T-helper 9 cell (primary cell): Measurements from ENCODE around the gene HLA-E.
A peak's percentile ranks its signal among the peaks of the same experiment; 100 is the strongest.
"Not testable (repeated sequence)": the region's sequence is repeated elsewhere in the genome, so short reads cannot be mapped to it uniquely, and the experiment has no call there.

Experiments used
- DNase-seq: peaks from one replicate; pipeline ENCODE4 v3.0.0-alpha.2; 2020

HLA-E gene

DNA sequence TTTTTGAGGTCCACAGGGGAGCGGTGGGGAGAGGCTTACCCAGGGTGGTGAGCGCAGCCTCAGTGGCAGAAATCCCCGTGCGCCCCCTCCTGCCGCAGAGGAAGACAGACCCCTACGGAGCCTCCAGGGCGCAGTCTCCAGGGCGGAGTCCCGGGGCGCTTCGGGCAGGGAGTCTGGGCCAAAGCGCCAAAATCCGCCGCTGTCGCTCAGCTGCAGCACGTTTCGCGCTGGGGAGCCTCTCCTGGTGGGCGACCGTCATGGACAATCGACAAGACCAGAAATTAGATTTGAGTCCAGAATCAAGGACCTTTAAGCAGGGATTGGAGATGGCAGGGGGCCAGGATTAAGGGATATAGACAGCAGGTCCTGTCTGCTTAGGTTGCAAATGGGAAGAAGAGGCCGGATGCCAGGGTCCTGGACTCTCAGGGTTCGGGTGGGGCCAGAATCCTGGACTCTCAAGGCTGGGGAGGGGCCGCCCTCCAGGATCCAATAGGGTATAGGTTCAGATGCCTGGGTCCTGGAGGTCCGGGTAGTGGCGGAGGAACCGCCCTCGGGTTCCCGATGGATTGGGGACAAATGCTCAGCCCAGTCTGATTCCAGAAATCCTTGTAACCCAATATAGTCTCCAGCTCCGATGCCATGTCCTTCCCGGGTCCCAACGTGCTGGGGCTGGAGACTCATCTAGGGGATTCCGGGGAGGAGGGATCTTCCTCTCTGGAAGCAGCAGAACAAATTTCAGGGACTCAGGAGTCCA is 7.9 kb upstream of the HLA-E start:
- no peak for DNase-seq

DNA sequence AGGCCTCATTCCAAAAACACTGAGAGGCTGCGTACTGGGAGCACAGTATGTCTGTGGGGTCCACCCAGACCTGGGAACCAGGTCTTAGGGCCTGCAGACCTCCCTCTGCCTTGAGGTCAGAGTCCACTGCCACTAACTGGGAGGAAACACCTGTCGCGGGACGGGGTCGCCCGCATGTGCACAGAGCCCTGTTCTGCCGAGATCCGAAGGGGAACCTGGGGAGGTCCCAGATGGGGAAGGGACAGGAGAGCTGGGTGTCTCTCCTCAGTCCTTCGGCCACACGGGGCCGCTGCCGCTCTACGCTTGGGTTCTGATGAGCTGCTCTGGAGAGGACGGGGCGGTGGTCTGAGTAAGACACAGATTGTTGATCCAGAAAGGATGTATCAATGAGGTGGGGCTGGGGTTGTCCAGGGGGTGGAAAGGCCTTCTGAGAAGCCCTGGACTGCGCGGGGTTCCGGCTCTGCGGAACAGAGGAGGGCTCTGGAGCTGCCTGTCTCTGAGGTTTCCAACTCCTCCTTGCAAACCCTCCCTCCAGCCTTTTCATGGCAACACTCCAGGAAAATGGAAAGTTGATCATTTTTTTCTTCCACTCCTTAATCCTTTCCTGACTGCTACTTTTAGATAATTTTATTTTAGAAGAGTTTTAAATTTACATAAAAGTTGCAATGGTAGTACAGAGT is 7.2 kb upstream of the HLA-E start:
- DNase-seq, result peak; percentile 75

DNA sequence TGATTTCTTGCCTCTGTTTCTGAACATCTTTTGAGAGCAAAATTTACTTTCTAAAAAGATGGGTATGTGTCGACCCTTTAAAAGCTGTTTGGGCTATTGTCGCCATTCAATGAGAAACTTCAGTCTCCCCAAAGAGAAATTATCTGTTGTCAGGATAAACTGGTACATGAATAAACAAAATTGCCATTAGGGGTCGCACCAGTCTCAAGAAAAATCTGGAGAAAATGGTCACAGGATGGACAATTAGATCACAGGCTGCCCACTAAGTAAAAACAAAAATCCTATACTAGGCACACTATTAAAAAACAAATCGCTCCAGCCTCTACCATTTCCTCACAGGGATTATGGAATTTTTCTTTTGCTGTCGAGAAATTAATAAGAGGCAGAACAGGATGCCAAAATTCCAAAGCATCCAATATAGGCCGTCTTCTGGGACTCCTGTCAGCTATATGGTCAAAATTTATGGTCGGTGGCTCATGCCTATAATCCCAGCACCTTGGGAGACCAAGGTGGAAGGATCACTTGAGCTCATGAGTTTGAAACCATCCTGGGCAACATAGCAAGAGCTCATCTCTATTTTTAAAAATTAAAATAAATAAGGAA is 5.5 kb upstream of the HLA-E start:
- no peak for DNase-seq

DNA sequence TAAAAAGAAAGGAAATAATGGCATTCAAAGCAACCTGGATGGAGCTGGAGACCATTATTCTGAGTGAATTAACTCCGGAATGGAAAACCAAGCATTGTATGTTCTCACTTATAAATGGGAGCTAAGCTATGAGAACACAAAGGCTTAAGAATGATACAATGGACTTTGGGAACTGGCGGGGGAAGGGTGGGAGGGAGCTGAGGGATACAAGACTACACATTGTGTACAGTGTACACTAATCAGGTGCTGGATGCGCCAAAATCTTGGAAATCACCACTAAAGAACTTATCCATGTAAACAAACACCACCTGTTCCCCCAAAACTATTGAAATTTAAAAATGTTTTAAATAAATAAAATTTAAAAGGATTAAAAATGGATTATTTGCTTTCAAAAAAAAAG is 4.1 kb upstream of the HLA-E start:
- DNase-seq, result no peak

DNA sequence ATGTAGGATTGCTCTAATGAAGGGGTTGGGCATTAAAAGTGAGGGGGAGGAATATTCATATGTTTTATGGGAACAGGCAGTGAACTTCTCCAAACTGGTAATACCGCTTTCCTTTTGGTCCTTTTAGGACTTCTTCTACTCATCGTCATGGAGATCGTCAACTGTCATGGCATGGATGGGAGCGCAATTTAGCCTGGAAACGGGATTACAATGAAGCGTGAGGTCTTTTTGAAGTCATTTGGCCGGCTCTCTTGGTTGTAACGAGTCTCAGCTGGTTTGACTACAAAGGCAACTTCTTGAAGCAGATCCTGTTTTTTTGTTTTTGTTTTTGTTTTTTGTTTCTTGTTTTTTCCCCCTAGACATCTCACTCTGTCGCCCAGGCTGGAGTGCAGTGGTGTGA is 1.4 kb upstream of the HLA-E start:
- DNase-seq, result no peak

DNA sequence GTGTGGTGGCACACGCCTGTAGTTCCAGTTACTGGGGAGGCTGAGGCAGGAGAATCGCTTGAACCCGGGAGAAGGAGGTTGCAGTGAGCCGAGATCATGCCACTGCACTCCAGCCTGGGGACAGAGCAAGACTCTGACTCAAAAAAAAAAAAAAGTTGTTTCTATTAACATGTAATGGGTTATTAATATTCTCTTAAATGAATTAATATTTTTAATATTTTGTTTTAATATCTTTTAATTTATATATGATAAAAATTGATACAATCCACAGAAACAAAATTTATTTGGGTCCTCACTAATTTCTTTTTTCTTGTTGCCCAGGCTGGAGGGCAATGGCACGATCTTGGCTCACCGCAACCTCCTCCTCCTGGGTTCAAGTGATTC is 620 bp upstream of the HLA-E start:
- not testable (repeated sequence) for DNase-seq

DNA sequence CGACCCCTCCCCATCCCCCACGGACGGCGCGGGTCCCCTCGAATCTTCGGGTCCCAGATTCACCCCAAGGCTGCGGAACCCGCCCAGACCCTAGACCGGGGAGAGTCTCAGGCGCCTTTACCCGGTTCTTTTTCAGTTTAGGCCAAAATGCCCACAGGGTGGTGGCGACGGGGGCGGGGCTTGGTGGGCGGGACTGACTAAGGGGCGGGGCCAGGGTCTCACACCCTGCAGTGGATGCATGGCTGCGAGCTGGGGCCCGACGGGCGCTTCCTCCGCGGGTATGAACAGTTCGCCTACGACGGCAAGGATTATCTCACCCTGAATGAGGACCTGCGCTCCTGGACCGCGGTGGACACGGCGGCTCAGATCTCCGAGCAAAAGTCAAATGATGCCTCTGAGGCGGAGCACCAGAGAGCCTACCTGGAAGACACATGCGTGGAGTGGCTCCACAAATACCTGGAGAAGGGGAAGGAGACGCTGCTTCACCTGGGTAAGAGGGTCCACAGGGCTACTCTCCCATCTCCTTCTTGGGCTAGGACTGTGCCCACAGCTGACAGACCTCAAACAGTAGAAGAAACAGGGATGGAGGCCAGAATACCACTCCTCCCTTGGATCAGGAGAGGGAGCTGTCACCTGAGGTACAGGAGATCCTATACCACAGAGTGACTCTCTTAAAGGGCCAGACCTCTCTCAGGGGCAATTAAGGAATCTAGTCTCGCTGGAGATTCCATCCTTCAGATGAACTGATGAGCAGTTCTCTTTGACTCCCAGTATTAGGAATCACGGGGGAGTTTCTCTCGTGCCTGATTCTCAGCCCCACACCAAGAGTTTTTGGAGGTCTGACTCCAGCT is 942 bp downstream of the HLA-E start:
- peak; percentile 77 for DNase-seq

DNA sequence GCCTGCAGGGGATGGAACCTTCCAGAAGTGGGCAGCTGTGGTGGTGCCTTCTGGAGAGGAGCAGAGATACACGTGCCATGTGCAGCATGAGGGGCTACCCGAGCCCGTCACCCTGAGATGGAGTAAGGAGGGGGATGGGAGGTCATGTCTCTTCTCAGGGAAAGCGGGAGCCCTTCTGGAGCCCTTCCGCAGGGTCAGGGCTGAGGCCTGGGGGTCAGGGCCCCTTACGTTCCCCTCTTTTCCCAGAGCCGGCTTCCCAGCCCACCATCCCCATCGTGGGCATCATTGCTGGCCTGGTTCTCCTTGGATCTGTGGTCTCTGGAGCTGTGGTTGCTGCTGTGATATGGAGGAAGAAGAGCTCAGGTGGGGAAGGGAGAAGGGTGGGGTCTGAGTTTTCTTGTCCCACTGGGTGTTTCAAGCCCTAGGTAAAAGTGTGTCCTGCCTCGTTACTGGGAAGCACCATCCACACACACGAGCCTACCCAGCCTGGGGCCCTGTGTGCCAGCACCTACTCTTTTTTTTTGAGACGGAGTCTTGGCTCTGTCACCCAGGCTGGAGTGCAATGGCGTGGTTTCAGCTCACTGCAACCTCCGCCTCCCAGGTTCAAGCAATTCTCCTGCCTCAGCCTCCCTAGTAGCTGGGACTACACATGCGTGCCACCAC is 2.1 kb downstream of the HLA-E start:
- DNase-seq, result not testable (repeated sequence)

DNA sequence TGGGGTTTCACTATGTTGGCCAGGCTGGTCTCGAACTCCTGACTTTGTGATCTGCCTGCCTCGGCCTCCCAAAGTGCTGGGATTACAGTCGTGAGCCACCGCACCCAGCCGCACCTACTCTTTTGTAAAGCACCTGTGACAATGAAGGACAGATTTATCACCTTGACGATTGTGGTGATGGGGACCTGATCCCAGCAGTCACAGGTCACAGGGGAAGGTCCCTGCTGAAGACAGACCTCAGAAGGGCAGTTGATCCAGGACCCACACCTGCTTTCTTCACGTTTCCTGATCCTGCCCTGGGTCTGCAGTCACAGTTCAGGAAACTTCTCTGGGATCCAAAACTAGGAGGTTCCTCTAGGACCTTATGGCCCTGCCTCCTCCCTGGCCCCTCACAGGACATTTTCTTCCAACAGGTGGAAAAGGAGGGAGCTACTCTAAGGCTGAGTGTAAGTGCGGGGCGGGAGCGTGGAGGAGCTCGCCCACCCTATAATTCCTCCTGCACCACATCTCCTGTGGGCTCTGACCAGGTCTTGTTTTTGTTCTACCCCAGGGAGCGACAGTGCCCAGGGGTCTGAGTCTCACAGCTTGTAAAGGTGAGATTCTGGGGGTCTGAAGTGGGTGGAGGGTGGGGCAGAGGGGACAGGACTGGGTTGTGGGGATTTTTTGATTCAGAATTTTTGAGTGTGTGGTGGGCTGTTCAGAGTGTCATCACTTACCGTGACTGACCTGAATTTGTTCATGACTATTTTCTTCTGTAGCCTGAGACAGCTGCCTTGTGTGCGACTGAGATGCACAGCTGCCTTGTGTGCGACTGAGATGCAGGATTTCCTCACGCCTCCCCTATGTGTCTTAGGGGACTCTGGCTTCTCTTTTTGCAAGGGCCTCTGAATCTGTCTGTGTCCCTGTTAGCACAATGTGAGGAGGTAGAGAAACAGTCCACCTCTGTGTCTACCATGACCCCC is 3.0 kb downstream of the HLA-E start:
- no peak for DNase-seq

DNA sequence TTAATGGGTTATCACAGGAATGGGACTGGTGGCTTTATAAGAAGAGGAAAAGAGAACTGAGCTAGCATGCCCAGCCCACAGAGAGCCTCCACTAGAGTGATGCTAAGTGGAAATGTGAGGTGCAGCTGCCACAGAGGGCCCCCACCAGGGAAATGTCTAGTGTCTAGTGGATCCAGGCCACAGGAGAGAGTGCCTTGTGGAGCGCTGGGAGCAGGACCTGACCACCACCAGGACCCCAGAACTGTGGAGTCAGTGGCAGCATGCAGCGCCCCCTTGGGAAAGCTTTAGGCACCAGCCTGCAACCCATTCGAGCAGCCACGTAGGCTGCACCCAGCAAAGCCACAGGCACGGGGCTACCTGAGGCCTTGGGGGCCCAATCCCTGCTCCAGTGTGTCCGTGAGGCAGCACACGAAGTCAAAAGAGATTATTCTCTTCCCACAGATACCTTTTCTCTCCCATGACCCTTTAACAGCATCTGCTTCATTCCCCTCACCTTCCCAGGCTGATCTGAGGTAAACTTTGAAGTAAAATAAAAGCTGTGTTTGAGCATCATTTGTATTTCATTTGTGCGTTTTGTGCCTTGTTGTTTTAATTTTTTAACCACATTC is 4.4 kb downstream of the HLA-E start:
- no peak for DNase-seq

DNA sequence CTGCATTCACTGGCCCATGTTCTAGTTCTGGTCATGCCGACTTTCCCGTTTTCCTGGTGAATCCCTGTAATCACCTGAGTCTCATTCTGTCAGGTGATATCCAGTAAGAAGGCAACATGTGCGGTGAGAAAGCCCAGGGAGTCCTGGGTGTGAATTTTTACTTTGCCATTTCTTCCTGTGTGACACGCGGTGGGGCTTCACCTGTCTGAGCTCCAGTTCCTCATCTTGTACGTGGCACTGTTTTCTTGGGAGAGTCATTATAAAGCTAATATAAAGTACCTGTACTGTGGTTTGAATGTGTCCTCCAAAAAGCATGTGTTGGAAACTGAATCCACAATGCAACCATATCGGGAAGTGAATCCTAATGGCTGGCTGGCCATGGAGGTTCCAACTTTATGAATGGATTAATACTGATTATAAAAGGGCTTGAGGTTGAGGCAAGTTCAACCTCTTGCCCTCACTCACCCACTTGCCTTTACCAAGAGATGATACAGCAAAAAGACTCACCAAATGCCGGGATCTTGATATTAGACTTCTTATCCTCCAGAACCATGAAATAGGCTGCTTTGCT is 5.1 kb downstream of the HLA-E start:
- no peak for DNase-seq

DNA sequence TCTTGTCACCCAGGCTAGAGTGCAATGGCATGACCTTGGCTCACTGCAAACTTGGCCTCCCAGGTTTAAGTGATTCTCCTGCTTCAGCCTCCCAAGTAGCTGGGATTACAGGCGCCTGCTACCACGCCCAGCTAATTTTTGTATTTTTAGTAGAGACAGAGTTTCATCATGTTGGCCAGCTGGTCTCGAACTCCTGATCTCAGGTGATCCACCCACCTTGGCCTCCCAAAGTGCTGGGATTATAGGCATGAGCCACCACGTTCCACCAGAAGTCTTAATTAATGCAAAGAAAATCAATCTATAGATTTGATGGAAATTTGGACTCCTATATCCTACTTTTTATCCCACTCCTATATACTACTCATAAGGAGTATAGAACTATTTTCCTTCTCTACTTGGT is 5.8 kb downstream of the HLA-E start:
- DNase-seq, result not testable (repeated sequence)

DNA sequence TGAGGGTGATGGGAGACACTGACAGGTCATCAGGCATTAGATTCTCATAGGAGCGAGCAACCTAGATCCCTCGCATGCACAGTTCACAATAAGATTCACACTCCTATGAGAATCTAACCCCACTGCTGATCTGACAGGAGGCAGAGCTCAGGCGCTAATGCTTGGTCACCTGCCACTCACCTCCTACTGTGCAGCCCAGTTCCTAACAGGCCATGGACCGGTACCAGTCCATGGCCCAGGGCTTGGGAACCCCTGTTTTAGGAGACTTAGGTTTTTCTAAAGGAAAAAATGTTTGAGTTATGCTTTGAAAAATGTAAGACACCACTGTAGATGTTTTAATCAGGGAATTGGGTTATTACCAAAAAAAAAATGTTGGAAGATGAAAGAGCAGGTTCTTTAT is 6.7 kb downstream of the HLA-E start:
- DNase-seq, result no peak

DNA sequence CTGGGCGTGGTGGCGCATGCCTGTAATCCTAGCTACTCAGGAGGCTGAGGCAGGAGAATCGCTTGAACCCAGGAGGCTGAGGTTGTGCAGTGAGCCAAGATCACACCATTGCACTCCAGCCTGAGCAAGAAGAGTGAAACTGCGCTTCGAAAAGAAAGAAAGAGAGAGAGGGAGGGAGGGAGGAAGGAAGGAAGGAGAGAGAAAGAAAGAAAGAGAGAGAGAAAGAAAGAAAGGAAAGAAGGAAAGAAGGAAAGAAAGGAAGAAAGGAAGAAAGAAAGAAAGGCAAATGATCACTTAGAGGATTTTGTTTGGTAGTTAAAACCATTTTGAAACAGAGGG is 7.9 kb downstream of the HLA-E start:
- DNase-seq, result not testable (repeated sequence)

DNA sequence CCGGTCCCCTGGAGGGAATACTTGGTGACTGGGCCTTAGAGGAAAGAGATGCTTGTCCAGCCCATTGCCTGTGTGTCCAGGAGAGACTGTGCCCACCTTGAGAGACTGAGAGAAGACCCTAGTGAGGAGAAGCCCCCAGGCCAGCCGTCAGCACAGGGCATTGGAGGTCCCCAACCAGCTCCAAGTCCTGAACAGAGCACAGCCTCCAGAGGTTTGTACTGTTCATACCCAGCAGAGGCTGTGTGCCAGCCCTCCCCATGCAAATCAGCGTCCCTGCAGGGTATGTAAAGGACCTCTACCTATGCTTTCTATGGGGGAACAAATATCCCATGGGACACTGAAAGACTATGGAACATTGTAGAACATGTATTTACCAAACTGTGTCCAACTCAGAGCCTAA is 8.4 kb downstream of the HLA-E start:
- no peak for DNase-seq

DNA sequence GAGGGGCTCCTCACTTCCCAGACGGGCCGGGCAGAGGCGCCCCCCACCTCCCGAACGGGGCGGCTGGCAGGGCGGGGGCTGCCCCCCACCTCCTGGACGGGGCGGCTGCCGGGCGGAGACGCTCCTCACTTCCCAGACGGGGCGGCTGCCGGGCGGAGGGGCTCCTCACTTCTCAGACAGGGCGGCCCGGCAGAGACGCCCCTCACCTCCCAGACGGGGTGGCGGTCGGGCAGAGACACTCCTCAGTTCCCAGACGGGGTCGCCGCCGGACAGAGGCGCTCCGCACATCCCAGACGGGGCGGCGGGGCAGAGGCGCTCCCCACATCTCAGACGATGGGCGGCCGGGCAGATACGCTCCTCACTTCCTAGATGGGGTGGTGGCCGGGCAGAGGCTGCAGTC is 9.4 kb downstream of the HLA-E start:
- not testable (repeated sequence) for DNase-seq

DNA sequence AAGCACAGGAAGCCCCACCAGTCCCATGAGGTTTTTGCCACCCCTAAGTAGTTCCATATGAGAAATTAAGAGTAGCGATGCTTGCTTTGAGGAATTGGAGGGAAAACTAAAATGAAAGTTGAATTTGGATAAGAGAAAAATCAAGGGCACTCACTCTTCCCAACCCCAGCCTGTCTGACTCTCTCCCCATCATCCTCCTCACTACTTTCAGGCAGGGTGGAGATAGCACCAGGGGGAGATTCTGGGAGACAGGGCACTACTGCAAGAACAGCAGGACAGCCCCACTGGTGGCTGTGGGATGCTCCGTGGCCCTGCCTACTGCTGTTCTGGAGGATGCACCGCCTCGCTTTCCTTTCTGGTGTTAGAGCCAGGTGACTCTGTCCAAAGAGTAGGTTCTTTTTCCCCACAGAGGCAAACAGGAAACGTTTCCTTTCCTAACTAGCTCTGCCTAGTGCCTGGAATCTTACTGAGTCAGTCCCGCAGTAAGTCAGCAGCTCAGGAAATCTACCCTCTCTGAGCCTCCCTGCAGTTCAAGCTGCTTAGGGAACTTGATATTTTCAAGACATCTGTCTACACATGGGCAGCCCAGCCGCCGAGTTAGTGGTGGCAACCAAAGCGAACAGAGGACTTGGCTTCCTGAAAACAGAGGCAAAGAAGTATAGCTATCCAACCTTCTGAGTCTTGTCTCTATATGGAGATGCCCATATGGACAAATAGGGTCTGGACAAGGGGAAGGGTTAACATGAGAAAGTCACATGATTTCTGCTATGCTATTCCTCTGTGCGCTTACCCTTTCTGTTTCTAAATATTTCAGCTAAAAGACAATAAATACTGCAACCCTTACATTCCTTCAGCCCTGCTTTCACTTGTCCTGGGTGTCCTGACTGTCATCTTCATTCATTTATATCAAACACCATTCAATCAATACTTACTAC is 11.4 kb downstream of the HLA-E start:
- DNase-seq, result no peak

DNA sequence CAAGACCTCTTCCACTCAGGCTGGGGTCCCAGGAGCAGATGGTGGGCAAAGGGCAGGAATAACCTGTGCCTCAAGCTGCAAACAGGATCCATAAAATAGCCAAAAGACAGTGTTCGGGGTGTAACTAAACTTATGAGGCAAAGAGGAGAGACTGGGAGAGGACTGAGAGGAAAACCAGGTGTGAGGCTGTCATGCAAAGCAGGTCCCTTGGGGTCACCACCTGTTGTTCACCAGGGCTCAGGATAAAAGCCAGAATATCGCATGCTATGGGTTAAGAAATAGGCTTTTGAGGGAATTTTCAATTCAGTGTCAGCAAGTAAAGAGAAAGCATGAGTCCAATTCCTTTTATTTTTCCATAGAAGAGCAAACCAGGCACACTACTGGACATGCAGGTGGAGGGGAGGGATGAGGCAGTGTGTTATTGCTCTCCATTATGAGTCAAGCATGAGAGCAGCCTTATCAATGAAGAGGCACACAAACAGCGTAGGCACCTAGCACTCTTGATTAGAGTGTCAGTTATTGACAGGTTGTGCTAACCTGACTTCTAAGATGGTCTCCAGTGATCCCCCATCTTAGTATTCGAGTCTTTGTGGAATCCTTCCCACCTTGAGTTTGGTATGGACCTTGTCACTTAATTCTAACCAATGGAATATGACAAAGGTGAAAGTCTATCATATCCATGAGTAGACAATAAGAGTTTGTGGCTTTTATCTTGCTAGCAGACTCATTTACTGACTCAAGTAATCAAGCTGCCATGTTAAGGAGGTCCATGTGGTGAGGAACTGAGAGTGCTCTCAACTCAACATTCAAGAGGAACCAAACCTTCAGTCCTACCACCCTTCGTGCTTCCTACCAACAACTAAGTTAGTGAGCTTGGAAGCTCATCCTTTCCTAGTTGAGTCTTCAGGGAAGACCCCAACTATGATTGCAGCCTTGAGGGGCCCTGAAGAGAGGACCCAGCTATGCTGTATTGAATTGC is 18.8 kb downstream of the HLA-E start:
- no peak for DNase-seq
